ENCODE data around the gene CA11. TPM values are rescaled to one million over a fixed set of nuclear protein-coding genes. Genes with fewer than 3 reads are reported as not detected.
A peak's percentile ranks its signal among the peaks of the same experiment; 100 is the strongest.

CA11 gene
- total and polyA plus RNA-seq, 9 of the 15 experiments (the other 6 are each of a cell fraction or from before 2014, with no cell fraction given), result 2.9 to 19.9 (median 8.3) TPM

GRCh38 chr19:48614436-48615230, 31.4 kb downstream of the CA11 start, which contains the start of gene FAM83E (continued):
- TF ChIP-seq ZNF512 (tag; IDR thresholded peaks at IDR 0.05) (no peak), ZNF778 (CRISPR knock-in tag; IDR thresholded peaks at IDR 0.05) (no peak), ARID3B (CRISPR knock-in tag; IDR thresholded peaks at IDR 0.05; ENCODE audit: borderline replicate concordance) (no peak), THRB (CRISPR knock-in tag; conservative IDR thresholded peaks at IDR 0.05) (peak; percentile 10; the same call in 1 of the 2 replicates), PHB2 (IDR thresholded peaks at IDR 0.05; ENCODE audit: low read depth) (no peak), CBX1 (IDR thresholded peaks at IDR 0.05; ENCODE audit: low read depth) (no peak; the same call in 1 of the 2 replicates), XRCC5 (IDR thresholded peaks at IDR 0.05; ENCODE audit: low read depth, low read length) (no peak), ZNF79 (CRISPR knock-in tag; IDR thresholded peaks at IDR 0.05; ENCODE audit: low read depth) (no peak), ZNF133 (CRISPR knock-in tag; IDR thresholded peaks at IDR 0.05) (no peak), THRAP3 (IDR thresholded peaks at IDR 0.05; ENCODE audit: borderline replicate concordance) (0 out of 2 replicates have a peak, but pooled peaks have one; percentile 57), ARHGAP35 (IDR thresholded peaks at IDR 0.05; ENCODE audit: partially characterized antibody) (no peak), ZNF174 (CRISPR knock-in tag; IDR thresholded peaks at IDR 0.05) (no peak), ZNF146 (CRISPR knock-in tag; IDR thresholded peaks at IDR 0.05; ENCODE audit: unreplicated experiment) (no peak), NFYB (IDR thresholded peaks at IDR 0.05; ENCODE audit: extremely low read depth, insufficient read length) (no peak)
- TF ChIP-seq, protein P1, sequence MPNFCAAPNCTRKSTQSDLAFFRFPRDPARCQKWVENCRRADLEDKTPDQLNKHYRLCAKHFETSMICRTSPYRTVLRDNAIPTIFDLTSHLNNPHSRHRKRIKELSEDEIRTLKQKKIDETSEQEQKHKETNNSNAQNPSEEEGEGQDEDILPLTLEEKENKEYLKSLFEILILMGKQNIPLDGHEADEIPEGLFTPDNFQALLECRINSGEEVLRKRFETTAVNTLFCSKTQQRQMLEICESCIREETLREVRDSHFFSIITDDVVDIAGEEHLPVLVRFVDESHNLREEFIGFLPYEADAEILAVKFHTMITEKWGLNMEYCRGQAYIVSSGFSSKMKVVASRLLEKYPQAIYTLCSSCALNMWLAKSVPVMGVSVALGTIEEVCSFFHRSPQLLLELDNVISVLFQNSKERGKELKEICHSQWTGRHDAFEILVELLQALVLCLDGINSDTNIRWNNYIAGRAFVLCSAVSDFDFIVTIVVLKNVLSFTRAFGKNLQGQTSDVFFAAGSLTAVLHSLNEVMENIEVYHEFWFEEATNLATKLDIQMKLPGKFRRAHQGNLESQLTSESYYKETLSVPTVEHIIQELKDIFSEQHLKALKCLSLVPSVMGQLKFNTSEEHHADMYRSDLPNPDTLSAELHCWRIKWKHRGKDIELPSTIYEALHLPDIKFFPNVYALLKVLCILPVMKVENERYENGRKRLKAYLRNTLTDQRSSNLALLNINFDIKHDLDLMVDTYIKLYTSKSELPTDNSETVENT (CRISPR knock-in tag; IDR thresholded peaks at IDR 0.05), result no peak; the same call in 1 of the 2 replicates
- TF ChIP-seq, protein P2, sequence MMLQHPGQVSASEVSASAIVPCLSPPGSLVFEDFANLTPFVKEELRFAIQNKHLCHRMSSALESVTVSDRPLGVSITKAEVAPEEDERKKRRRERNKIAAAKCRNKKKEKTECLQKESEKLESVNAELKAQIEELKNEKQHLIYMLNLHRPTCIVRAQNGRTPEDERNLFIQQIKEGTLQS (IDR thresholded peaks at IDR 0.05), result no peak
- TF ChIP-seq, protein P2 (CRISPR knock-in tag; conservative IDR thresholded peaks at IDR 0.05), result no peak; the same call in 1 of the 2 replicates

Measured in K562 (cell line).